ENCODE data around the gene TUBB1.

TUBB1 gene

GRCh38 chr20:58990651-58991445, 28.4 kb upstream of the TUBB1 start:
- DNase-seq (ENCODE audit: low read depth) = no peak

- no peak for DNase-seq (ENCODE audit: low read depth)
Measured at GRCh38 chr20:58991715-58992114, 27.5 kb upstream of the TUBB1 start.

DNA sequence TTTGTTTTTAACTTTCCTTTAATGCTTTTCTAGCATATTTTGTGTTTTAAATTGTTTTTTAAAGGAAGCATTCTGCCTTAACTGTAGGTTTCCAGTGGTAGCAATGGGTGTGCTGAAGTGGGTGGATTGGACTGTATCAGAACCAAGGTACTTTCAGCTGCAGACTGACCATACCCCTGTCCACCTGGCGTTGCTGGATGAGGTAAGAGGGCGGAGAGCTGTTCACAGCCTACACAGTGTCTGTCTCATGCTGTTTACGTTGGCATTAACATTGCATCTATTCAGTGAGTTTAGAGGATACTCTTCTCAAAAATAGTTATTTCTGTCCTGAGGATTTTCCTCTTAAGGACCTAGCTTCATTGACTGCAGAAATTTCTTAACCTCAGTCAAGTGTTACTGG, 26.3 kb upstream of the TUBB1 start:
- DNase-seq (ENCODE audit: low read depth) = no peak

- no peak for DNase-seq (ENCODE audit: low read depth)
Measured at GRCh38 chr20:58993332-58994248, 25.6 kb upstream of the TUBB1 start.

DNA sequence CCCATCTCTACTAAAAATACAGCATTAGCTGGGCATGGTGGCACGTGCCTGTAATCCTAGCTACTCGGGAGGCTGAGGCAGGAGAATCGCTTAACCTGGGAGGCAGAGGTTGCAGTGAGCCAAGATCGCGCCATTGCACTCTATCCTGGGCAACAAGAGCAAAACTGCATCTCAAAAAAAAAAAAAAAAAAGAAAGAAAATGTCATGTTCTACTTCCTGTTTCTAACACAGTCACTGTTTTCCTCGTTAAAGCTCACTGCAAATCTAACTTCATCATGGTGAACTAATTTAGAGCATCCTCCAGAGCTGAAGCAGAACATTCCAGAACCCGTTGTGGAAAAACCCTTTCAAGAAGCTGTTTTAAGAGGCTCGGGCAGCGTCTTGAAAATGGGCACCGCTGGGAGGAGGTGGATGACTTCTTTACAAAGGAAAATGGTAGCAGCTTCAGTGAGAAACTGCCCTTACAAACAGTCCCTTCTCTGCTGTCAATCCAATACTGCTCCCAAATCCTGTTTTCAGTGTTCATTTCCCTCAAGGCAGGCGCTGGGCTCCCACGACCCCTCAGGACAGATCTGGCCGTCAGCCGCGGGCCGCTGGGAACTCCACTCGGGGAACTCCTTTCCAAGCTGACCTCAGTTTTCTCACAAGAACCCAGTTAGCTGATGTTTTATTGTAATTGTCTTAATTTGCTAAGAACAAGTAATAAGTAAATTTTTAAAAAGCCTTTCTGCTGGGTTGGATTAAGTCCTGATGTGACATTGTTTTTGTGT, 24.7 kb upstream of the TUBB1 start:
- DNase-seq (ENCODE audit: low read depth) = no peak

GRCh38 chr20:58995461-58996225, 23.6 kb upstream of the TUBB1 start:
- no peak for DNase-seq (ENCODE audit: low read depth)

DNA sequence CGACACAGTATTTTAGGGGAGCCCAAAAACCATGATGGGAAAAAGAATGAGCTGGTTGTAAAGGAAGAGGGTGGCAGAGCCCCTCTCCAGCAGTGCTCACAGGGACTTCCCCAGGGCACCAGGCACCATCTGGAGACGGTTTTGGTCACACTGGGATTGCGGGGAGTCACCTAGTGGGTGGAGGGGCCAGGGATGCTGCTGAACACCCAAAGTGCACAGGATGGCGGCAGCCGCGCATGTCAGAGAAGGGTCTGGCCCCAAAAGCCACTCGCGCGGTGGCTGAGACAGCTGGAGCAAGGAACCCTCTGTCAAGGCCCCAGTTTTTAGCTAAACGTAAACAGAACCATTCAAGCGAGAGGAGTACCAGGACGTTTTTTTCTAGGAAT, 23.0 kb upstream of the TUBB1 start:
- DNase-seq (ENCODE audit: low read depth) = no peak

- no peak for DNase-seq (ENCODE audit: low read depth)
Measured at GRCh38 chr20:58997141-58997770, 22.0 kb upstream of the TUBB1 start.

DNA sequence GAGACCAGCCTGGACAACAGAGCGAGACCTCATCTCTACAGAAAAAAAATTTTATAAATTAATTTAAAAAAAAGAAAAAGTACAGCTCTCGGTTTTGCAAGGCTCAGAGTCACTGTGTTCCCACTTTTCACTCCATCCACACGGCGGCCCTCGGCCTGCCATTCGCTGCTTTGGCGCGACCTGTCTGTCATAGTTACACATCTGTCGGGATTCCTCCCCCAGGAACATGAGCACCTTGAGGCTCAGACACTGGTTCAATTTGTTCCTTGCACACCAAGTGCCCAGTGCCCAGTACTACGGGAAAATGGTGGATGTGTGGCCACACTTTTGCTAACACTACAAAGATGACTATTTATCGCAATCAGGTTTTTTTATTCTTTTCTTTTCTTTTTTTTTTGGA, 20.6 kb upstream of the TUBB1 start:
- no peak for DNase-seq (ENCODE audit: low read depth)

GRCh38 chr20:59000326-59000725, 18.9 kb upstream of the TUBB1 start:
- DNase-seq (ENCODE audit: low read depth) = no peak

DNA sequence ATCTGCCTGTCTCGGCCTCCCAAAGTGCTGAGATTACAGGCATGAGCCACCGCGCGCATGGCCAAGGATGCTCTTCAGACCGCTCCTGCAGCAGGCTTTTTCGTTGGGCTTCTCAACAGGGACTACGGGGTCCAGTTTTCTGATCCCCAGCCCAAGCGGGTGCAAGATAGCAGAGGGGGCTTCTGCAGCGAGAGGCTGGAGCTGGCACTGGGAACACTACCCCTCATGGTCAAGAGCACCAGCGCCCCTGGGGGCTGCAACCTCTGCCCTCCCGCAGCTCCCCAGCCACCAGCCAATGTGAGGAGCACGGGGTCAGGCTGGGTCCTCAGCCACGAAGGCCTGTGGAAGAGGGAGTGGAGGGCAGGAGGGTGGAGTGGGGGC, 18.2 kb upstream of the TUBB1 start:
- DNase-seq (ENCODE audit: low read depth) = no peak

DNA sequence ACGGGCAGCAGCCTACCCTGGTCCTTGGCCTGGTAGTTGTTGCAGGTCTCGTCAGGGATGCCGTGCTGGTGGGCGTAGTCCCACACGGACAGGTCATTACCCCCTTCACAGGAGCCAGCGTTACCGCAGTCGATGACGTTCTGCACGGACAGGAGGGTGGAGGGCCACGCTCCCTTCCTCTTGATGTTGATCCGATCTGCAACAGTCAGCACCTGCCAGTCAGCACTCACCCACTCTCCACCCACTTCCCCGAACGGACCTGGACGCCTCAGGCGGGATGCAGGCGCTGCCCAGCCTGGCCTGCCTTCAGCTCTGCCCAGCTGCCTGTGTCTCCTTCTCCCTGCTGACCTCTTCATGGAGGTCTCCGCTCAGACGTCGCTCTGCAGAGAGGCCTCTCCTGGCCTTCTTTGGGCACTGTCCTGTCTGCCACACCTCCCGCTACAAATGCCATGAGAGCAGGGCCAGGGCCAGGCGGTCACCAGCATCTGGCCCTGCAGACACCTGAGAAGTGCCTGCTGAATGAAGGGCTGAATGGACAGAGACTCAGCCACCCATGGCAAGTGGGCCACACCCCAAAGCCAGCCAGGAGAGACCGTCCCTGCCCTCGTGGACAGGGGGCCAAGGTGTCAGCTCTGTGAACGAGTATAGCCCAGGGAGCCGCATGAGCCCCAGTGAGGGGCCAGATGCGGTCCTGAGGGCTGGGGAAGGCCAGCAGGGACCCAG, 17.6 kb upstream of the TUBB1 start:
- no peak for DNase-seq (ENCODE audit: low read depth)

DNA sequence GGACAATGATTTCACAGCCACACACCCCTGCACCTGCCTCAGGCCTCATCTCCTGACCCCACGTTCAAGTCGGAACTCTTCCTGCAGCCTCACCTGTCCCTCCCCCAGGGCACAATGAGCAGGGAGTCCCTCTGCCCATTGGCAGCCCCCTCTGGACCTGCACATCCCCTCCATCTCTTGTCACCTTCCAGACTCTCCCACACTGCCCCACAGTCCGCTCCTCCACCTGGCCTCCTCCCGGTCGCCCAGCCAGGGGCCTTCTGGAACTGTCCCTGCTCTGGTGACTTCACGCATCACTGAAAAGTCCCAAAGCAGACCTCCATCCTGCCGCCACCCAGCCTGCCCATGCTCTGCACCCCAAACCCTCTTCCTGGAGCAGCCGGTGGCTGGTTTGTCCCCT, 16.8 kb upstream of the TUBB1 start:
- no peak for DNase-seq (ENCODE audit: low read depth)

GRCh38 chr20:59002874-59003399, 16.3 kb upstream of the TUBB1 start:
- no peak for DNase-seq (ENCODE audit: low read depth)

DNA sequence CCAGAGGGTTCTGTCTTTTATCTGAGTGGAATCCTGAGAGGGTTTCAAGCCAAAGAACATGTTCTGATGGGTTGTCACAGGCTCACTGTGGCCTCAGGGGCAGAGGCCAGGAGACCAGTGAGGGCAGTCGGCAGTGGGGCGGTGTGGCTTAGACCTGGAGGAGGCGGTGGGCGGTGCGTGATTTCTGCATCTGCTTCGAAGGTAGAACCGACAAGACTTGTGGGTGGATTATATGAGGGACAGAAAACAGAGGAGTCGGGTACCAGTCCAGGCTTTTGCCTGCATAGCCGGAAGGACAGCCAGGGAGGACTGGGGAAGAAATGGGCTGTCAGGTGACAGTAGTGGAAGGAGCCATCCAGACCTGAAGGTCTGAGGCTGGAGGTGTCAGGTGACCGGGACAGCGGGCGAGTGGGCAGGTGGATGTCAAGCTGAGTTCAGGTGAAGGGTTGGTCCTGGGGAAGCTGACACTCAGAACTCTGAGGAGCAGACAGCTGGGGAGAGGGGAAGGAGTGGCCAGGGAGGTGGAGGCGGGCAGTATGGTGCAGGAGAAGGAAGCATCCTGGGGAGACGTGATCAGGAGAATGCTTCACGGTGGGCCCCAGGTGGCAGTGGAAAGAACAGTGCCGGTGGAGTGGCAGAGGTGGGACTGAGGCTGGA, 15.3 kb upstream of the TUBB1 start:
- DNase-seq (ENCODE audit: low read depth) = no peak

DNA sequence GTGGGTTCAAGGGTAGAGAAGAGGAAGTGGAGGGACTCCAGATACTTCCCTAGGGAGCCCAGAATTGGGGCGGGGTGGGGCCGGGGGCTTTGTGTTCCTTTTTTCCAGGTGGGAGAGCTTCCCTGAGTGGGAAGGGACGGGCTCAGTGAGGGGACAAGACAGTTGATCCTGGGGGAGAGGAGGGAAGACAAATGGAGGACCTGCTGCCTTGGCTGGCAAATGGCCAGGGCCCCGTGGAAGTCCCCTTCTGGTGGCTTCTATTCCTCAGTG, 14.8 kb upstream of the TUBB1 start:
- peak; percentile 17 for DNase-seq (ENCODE audit: low read depth)

- no peak for DNase-seq (ENCODE audit: low read depth)
Measured at GRCh38 chr20:59004763-59005522, 14.3 kb upstream of the TUBB1 start.

DNA sequence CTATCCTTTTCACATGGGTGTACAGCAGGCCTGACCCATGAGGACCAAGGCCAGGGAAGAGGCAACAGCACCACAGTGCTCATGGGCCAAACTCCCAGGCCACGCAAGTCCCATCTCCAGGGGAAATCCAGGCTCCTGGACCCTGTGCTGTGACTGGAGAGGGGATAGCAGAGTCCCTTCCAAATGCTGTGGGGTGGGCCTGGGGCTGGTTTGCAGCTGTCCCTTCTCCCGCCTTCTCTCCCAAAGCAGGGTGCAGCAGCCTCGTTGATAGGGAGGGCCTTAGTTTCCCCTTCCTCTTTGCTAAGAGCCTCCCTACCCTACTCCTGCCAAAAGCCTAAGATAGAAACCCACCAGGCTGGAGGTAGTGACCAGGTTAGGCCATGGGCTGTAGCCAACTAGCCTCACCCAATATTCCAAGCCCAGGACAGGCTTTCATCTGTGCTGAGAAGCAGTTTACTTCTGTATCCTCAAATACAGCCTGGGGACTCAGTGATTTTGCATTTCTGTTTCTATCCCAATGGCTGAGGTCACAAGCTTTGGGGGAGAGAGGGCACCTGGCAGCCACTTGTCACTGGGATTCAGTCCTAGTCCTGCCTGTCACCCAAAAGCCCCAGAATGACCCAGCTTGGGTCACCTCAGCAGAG, 13.6 kb upstream of the TUBB1 start:
- DNase-seq (ENCODE audit: low read depth) = no peak

Data from stimulated activated CD8-positive, alpha-beta memory T cell treated with anti-CD3 and anti-CD28 coated beads, Interleukin-15, amount 100 ng/mL, for 1 hour (primary cell).